Umbilical cord (tissue), 2 donors: ENCODE measurements around the gene ZNF132. TPM values are rescaled to one million over a fixed set of nuclear protein-coding genes. Genes with fewer than 3 reads are reported as not detected.

Experiments used
- DNase-seq: peaks from one replicate; pipeline ENCODE4 v3.0.0-alpha.2; 2015; ENCODE audit warnings: low spot score
- total RNA-seq: library from RNA; depleted of rRNA; stranded (reverse); fragments of >200 nt; gene quantifications from one replicate; pipeline ENCODE4 v1.2.3, GENCODE V29; 2014; ENCODE audit warnings: low replicate concordance; ENCODE audit not compliant: insufficient read depth

Gene ZNF132
- total RNA-seq, 1 donor from 2014 or later: 24.8 TPM

GRCh38 chr19:58387338-58388174 is 52.4 kb downstream of the ZNF132 start:
- no peak for DNase-seq

GRCh38 chr19:58386576-58387337 is 53.2 kb downstream of the ZNF132 start, which contains the start of gene RPS5:
TSS of gene RPS5 (plus strand) at chr19:58387269. CDS start at chr19:58388138, 869 bp downstream.
- peak; percentile 99 for DNase-seq

GRCh38 chr19:58385891-58386575 is 53.9 kb downstream of the ZNF132 start:
- no peak for DNase-seq

- no peak for DNase-seq
These were observed 54.6 kb downstream of the ZNF132 start for GRCh38 chr19:58385313-58385890.

- no peak for DNase-seq
These were observed 56.9 kb downstream of the ZNF132 start for GRCh38 chr19:58382997-58383603.

Other genes with a start within 250 kb of the ZNF132 start
- 29.6 TPM for gene ZNF544, start 211.2 kb downstream of the ZNF132 start, total RNA-seq
- 5.3 TPM for gene ZNF8, start 161.2 kb downstream of the ZNF132 start, total RNA-seq
- 43.3 TPM for gene ERVK3-1, start 134.8 kb downstream of the ZNF132 start, total RNA-seq
- 2.9 TPM for gene ZSCAN22, start 113.2 kb downstream of the ZNF132 start, total RNA-seq
- 4.1 TPM for gene A1BG, start 86.7 kb downstream of the ZNF132 start, total RNA-seq
- 1.7 TPM for gene ZNF497, start 77.4 kb downstream of the ZNF132 start, total RNA-seq
- gene ZNF837, start 59.1 kb downstream of the ZNF132 start, total RNA-seq: 3.4 TPM
- 1,414 TPM for gene RPS5, start 52.9 kb downstream of the ZNF132 start, total RNA-seq
- gene RNF225, start 44.5 kb downstream of the ZNF132 start, total RNA-seq: 0.72 TPM
- 6.0 TPM for gene ZNF584, start 31.5 kb downstream of the ZNF132 start, total RNA-seq
- 16.4 TPM for gene ZNF324B, start 11.5 kb upstream of the ZNF132 start, total RNA-seq
- gene ZNF324, start 26.9 kb upstream of the ZNF132 start, total RNA-seq: 16.1 TPM
- 7.0 TPM for gene ZNF446, start 36.2 kb upstream of the ZNF132 start, total RNA-seq
- gene SLC27A5, start 71.8 kb upstream of the ZNF132 start, total RNA-seq: 7.2 TPM
- 1.2 TPM for gene ZBTB45, start 79.7 kb upstream of the ZNF132 start, total RNA-seq
- 150 TPM for gene TRIM28, start 103.9 kb upstream of the ZNF132 start, total RNA-seq
- gene CHMP2A, start 115.0 kb upstream of the ZNF132 start, total RNA-seq: 92.5 TPM
- gene UBE2M, start 118.5 kb upstream of the ZNF132 start, total RNA-seq: 32.7 TPM
- 11.1 TPM for gene MZF1, start 133.2 kb upstream of the ZNF132 start, total RNA-seq